H1 (cell line): ENCODE results near the gene UBE3C. TPM values are rescaled to one million over a fixed set of nuclear protein-coding genes. Genes with fewer than 3 reads are reported as not detected.
A peak's percentile ranks its signal among the peaks of the same experiment; 100 is the strongest.

Source experiments
- CTCF ChIA-PET: fragments of 300-600 bp; sonication (Branson Sonifier 250); formaldehyde crosslinking; loops from one replicate; lab custom pipeline; 2021; ENCODE audit not compliant: partially characterized antibody; lab: Charles Lee
- POLR2A ChIA-PET: fragments of 300-600 bp; sonication (Branson Sonifier 250); formaldehyde crosslinking; loops from one replicate; lab custom pipeline; 2021; ENCODE audit warnings: inconsistent platforms; ENCODE audit not compliant: partially characterized antibody; lab: Charles Lee
- DNase-seq, 2 experiments: peaks; one replicate each; pipeline versions ENCODE4 v3.0.0 to v3.0.0-alpha.2; 2010 to 2022; ENCODE audit warnings: low spot score in 2 of 2, low read depth in 1 of 2, mixed read lengths in 1 of 2
- FAIRE-seq: peaks from 2 replicates; lab custom pipeline; 2011; peaks lifted over from hg19 to GRCh38; lab: Jason Lieb, UNC
- H2AFZ ChIP-seq: 2 replicates; pipeline ENCODE4 v1.8.1; 2012; ENCODE audit warnings: low read length, inconsistent platforms
- H2AK5ac ChIP-seq: 2 replicates; pipeline ENCODE4 v1.6.1; 2013; ENCODE audit warnings: low read depth, low read length
- H2BK120ac ChIP-seq: replicated peaks from 2 replicates; pipeline ENCODE3; 2013; ENCODE audit warnings: low read depth, low read length, inconsistent platforms
- H2BK12ac ChIP-seq: 2 replicates; pipeline ENCODE4 v1.6.1; 2013; ENCODE audit warnings: low read depth, low read length
- H2BK15ac ChIP-seq: 2 replicates; pipeline ENCODE4 v1.6.1; 2013; ENCODE audit warnings: low read length
- H2BK20ac ChIP-seq: 2 replicates; pipeline ENCODE4 v1.6.1; 2013; ENCODE audit warnings: low read length
- H2BK5ac ChIP-seq: 2 replicates; pipeline ENCODE4 v1.6.1; 2013; ENCODE audit warnings: low read depth, low read length
- H3K14ac ChIP-seq: 2 replicates; pipeline ENCODE4 v1.6.1; 2013; ENCODE audit warnings: inconsistent platforms; ENCODE audit not compliant: insufficient read length
- H3K18ac ChIP-seq: 2 replicates; pipeline ENCODE4 v1.6.1; 2013; ENCODE audit warnings: low read length; ENCODE audit errors: extremely low read depth
- H3K23ac ChIP-seq: 2 replicates; pipeline ENCODE4 v1.6.1; 2013; ENCODE audit warnings: inconsistent platforms; ENCODE audit not compliant: insufficient read length
- H3K23me2 ChIP-seq: 2 replicates; pipeline ENCODE4 v1.6.1; 2013; ENCODE audit warnings: low read depth, low read length
- H3K27ac ChIP-seq: 2 replicates; pipeline ENCODE4 v1.6.1; 2011; ENCODE audit warnings: low read depth, low read length, inconsistent platforms
- H3K27me3 ChIP-seq, 4 experiments: replicated peaks in 1 of 4; 1 replicate in 1 of 4; 2 replicates in 3 of 4; pipeline versions ENCODE4 v1.6.1 to v1.8.1; 2011 to 2013; ENCODE audit warnings: low read length in 3 of 4, mild to moderate bottlenecking in 3 of 4, inconsistent platforms in 2 of 4, mixed read lengths in 2 of 4, moderate library complexity in 1 of 4; ENCODE audit not compliant: control insufficient read depth in 3 of 4, insufficient read depth in 3 of 4; ENCODE audit errors: extremely low read depth in 1 of 4
- H3K36me3 ChIP-seq, 4 experiments: 2 replicates each; pipeline versions ENCODE4 v1.6.1 to v1.8.1; 2011 to 2013; ENCODE audit warnings: mild to moderate bottlenecking in 4 of 4, low read length in 3 of 4, moderate library complexity in 2 of 4, control low read depth in 1 of 4, inconsistent platforms in 1 of 4; ENCODE audit not compliant: insufficient read depth in 4 of 4, control insufficient read depth in 2 of 4
- H3K4ac ChIP-seq: replicated peaks from 2 replicates; pipeline ENCODE3; 2013; ENCODE audit warnings: low read length, low read depth, mixed read lengths, inconsistent platforms; ENCODE audit not compliant: insufficient read length
- H3K4me1 ChIP-seq, 4 experiments: replicated peaks in 1 of 4; 1 replicate in 1 of 4; 2 replicates in 3 of 4; pipeline versions ENCODE4 v1.6.1 to v1.8.1; 2011 to 2013; ENCODE audit warnings: low read length in 3 of 4, inconsistent platforms in 2 of 4, mixed read lengths in 1 of 4; ENCODE audit not compliant: insufficient read depth in 4 of 4, control insufficient read depth in 3 of 4
- H3K4me2 ChIP-seq, 2 experiments: 2 replicates each; pipeline versions ENCODE4 v1.6.1 to v1.8.1; 2011 to 2013; ENCODE audit warnings: low read depth in 2 of 2, low read length in 2 of 2, control low read depth in 1 of 2, inconsistent platforms in 1 of 2, mild to moderate bottlenecking in 1 of 2; ENCODE audit not compliant: insufficient read depth in 1 of 2
- H3K4me3 ChIP-seq, 4 experiments: fragments of 200-600, 300-600 bp in 1 of 4; sonication (generic), shearing (Covaris generic), sonication (Bioruptor Twin) in 1 of 4; 2 replicates each; pipeline versions ENCODE4 v1.5.1 to v1.8.1; 2011 to 2016; ENCODE audit warnings: low read length in 4 of 4, low read depth in 3 of 4, control low read depth in 2 of 4, inconsistent platforms in 2 of 4, mild to moderate bottlenecking in 2 of 4, mixed read lengths in 1 of 4, moderate library complexity in 1 of 4; ENCODE audit not compliant: insufficient read depth in 2 of 4; ENCODE audit errors: extremely low read depth in 1 of 4
- H3K56ac ChIP-seq: replicated peaks from 2 replicates; pipeline ENCODE3; 2013; ENCODE audit warnings: low read depth, mild to moderate bottlenecking, mixed read lengths, low read length, inconsistent platforms; ENCODE audit not compliant: insufficient read length
- H3K79me1 ChIP-seq: 2 replicates; pipeline ENCODE4 v1.6.1; 2013; ENCODE audit warnings: low read depth, low read length, control low read depth
- H3K79me2 ChIP-seq, 2 experiments: 2 replicates each; pipeline versions ENCODE4 v1.6.1 to v1.8.1; 2012 to 2013; ENCODE audit warnings: low read length in 2 of 2, mild to moderate bottlenecking in 2 of 2, inconsistent platforms in 1 of 2; ENCODE audit not compliant: insufficient read depth in 2 of 2, control insufficient read depth in 1 of 2
- H3K9ac ChIP-seq, 4 experiments: replicated peaks in 1 of 4; 1 replicate in 1 of 4; 2 replicates in 3 of 4; pipeline versions ENCODE4 v1.6.1 to v1.8.1; 2011 to 2013; ENCODE audit warnings: low read depth in 3 of 4, low read length in 3 of 4, control low read depth in 2 of 4, mild to moderate bottlenecking in 2 of 4, moderate library complexity in 2 of 4, inconsistent platforms in 1 of 4; ENCODE audit errors: extremely low read depth in 1 of 4
- H3K9me3 ChIP-seq, 2 experiments: 2 replicates each; pipeline versions ENCODE4 v1.6.1 to v1.8.1; 2012 to 2013; ENCODE audit warnings: mild to moderate bottlenecking in 2 of 2, moderate library complexity in 2 of 2, control low read depth in 1 of 2, inconsistent platforms in 1 of 2, low read depth in 1 of 2, low read length in 1 of 2, mixed read lengths in 1 of 2; ENCODE audit not compliant: insufficient read depth in 2 of 2
- H4K20me1 ChIP-seq, 2 experiments: replicated peaks in 1 of 2; 2 replicates each; pipeline versions ENCODE3 to v1.8.1; 2011 to 2013; ENCODE audit warnings: inconsistent platforms in 2 of 2, low read length in 2 of 2, mild to moderate bottlenecking in 1 of 2; ENCODE audit not compliant: insufficient read depth in 2 of 2, control insufficient read depth in 1 of 2
- H4K5ac ChIP-seq: 2 replicates; pipeline ENCODE4 v1.6.1; 2013; ENCODE audit warnings: low read length, low read depth, mixed read lengths, inconsistent platforms; ENCODE audit not compliant: insufficient read length
- H4K8ac ChIP-seq: 2 replicates; pipeline ENCODE4 v1.8.0; 2013; ENCODE audit warnings: mild to moderate bottlenecking, moderate library complexity, low read length, inconsistent platforms; ENCODE audit not compliant: insufficient read depth; ENCODE audit errors: extremely low read depth
- H4K91ac ChIP-seq: replicated peaks from 2 replicates; pipeline ENCODE3; 2013; ENCODE audit warnings: low read length, mixed read lengths, inconsistent platforms; ENCODE audit not compliant: insufficient read length
- CBX8 ChIP-seq: fragments of 300-800, 300-1000 bp; sonication (generic); IDR thresholded peaks from 2 replicates; pipeline ENCODE4 v1.7.1; 2016; ENCODE audit warnings: low read depth, low read length, borderline replicate concordance
- CHD1 ChIP-seq: IDR thresholded peaks from 2 replicates; pipeline ENCODE4 v1.6.1; 2012; ENCODE audit warnings: low read depth, low read length, improper control_type of control experiment
- CHD2 ChIP-seq: IDR thresholded peaks from 2 replicates; pipeline ENCODE4 v1.6.1; 2012; ENCODE audit warnings: low read length, improper control_type of control experiment
- E2F6 ChIP-seq: IDR thresholded peaks from 2 replicates; pipeline ENCODE4 v1.6.1; 2012; ENCODE audit warnings: inconsistent platforms
- RAD21 ChIP-seq, 2 experiments: IDR thresholded peaks in 1 of 2; conservative IDR thresholded peaks in 1 of 2; 2 replicates each; pipeline ENCODE4 v1.6.1; 2011; ENCODE audit warnings: low read depth in 2 of 2, low read length in 2 of 2, improper control_type of control experiment in 1 of 2, inconsistent platforms in 1 of 2, mild to moderate bottlenecking in 1 of 2, moderate library complexity in 1 of 2
- RFX5 ChIP-seq: IDR thresholded peaks from 2 replicates; pipeline ENCODE4 v1.6.1; 2011; ENCODE audit warnings: low read depth, low read length, improper control_type of control experiment, borderline replicate concordance
- RXRA ChIP-seq: IDR thresholded peaks from 2 replicates; pipeline ENCODE4 v1.6.1; 2011; ENCODE audit warnings: low read depth, mild to moderate bottlenecking, low read length, moderate library complexity; ENCODE audit not compliant: insufficient read depth
- SRF ChIP-seq: IDR thresholded peaks from 2 replicates; pipeline ENCODE4 v1.6.1; 2011; ENCODE audit warnings: mild to moderate bottlenecking, low read depth, low read length, moderate library complexity
- TBP ChIP-seq: IDR thresholded peaks from 2 replicates; pipeline ENCODE4 v1.6.1; 2011; ENCODE audit warnings: low read depth, low read length, improper control_type of control experiment
- WGBS, 2 experiments: shearing (Covaris generic) in 1 of 2; methylation state at CpG; one replicate each; pipeline versions ENCODE4 v1.1.6 to v1.1.7; 2013 to 2015; ENCODE audit warnings: low lambda C conversion rate in 2 of 2, mixed read lengths in 2 of 2, inconsistent platforms in 1 of 2, low coverage in 1 of 2, missing lambda C conversion rate in 1 of 2; ENCODE audit not compliant: insufficient replicate concordance in 2 of 2, insufficient coverage in 1 of 2, insufficient read length in 1 of 2; ENCODE audit errors: extremely low coverage in 1 of 2, missing lambda C conversion rate in 1 of 2; 5-methylcytosine and 5-hydroxymethylcytosine counted together
- polyA plus RNA-seq, 7 experiments: library from polyadenylated mRNA; depleted of rRNA in 3 of 7; stranded (reverse) in 5 of 7; unstranded in 2 of 7; fragments of >200 nt in 5 of 7; fragments of 200-250 nt in 2 of 7; gene quantifications; 1 replicate in 5 of 7; 2 replicates in 1 of 7; 4 replicates in 1 of 7; pipeline versions ENCODE4 v1.2.1 to v1.2.3, GENCODE V29; 2011 to 2013; ENCODE audit warnings: missing spikeins in 2 of 7, mixed read lengths in 2 of 7
- total RNA-seq: library from RNA; stranded (reverse); fragmentation: NEBNext Ultra II Directional; extraction: Animal tissue kit (Norgen Biotek cat#: 25700); gene quantifications from 2 replicates; pipeline ENCODE4 v1.2.1, GENCODE V29; 2021
- TF ChIP-seq, protein P1 (sequence below): IDR thresholded peaks from 2 replicates; pipeline ENCODE4 v1.6.1; 2012; ENCODE audit warnings: inconsistent platforms

UBE3C gene
- total and polyA plus RNA-seq, 2 of the 8 experiments (the other 6 are each of a cell fraction or from before 2014, with no cell fraction given), result 32.0 to 54.1 TPM

DNA sequence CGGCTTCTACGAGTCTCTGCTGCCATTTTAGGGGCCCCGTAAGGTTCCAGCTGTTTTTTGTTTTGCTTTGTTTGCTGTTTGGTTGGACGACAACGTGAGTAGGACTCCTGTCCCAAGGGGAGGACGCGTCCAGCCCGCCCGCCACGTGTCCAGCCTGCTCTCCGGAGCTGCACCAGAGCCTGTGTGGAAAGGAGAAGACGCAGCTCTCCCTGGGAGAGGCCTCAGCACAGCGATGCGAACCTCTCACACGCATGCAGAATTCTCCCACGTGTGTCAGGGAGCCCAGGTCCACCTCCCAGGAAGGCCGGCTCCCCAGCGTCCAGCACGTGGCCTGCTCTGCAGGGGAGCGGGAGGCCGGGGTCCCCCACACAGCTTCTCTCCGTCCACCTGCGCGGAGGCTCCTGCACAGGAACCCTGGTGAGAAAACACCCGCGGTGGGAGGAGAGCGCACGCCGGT is 161.7 kb downstream of the UBE3C start:
- H3K56ac ChIP-seq, result no peak overlapping the region
- H4K91ac ChIP-seq, result peak overlapping the region; percentile 100
- H2BK15ac ChIP-seq, result peak overlapping the region; percentile 62; the same call in 1 of the 2 replicates
- H3K4me3 ChIP-seq, result no peak overlapping the region
- H4K20me1 ChIP-seq, result peaks cover 0 to 8% of the 10 kb centered on the region in 2 experiments
- 0 out of 2 replicates have a peak, but pooled peaks cover 3% of the 10 kb centered on the region for H3K79me1 ChIP-seq
- H3K27ac ChIP-seq, result no peak overlapping the region
- H3K14ac ChIP-seq, result no peak overlapping the region
- peak overlapping the region; percentile 81 for H3K4ac ChIP-seq
- no peak overlapping the region for H2AFZ ChIP-seq
- peak overlapping the region; percentile 65; the same call in 1 of the 2 replicates for H3K18ac ChIP-seq
- peaks cover 10% of the 10 kb centered on the region; the same call in 1 of the 2 replicates for H3K23me2 ChIP-seq
- H3K79me2 ChIP-seq, result no peaks in the 10 kb centered on the region
- no peaks in the 10 kb centered on the region; a peak in 1 of 8 replicates for H3K36me3 ChIP-seq
- peak overlapping the region; percentile 80; the same call in 1 of the 2 replicates for H2BK5ac ChIP-seq
- 92% methylated on average over 27 of the region's 29 CpGs; no CpG with 5 or more reads in 1 of the 2 experiments for WGBS, 2 experiments
- FAIRE-seq (no peak), DNase-seq (no peak)
- H2BK120ac ChIP-seq, result peak overlapping the region; percentile 29
- peak overlapping the region; percentile 97; the same call in 1 of the 2 replicates for H2BK12ac ChIP-seq
- peaks cover 0 to 2% (median under 1%) of the 10 kb centered on the region in 4 experiments; a peak in 5 of 7 replicates for H3K4me1 ChIP-seq
- H4K8ac ChIP-seq, result peak overlapping the region; percentile 59; the same call in 1 of the 2 replicates
- H3K4me2 ChIP-seq, result no peak overlapping the region
- H2AK5ac ChIP-seq, result peak overlapping the region; percentile 32; the same call in 1 of the 2 replicates
- H3K23ac ChIP-seq, result no peak overlapping the region
- ChIA-PET POLR2A (interaction anchor here (0.5 to 5.8 kb wide), 4 partner anchors 9 to 1473 kb away, joined by 3 to 34 read pairs (median 6); partner anchors contain the start of gene DNAJB6), CTCF (interaction anchor here (0.5 to 2.6 kb wide), 5 partner anchors 26 to 216 kb away, joined by 3 to 16 read pairs (median 3); no protein-coding TSS in a partner anchor)
- H3K9me3 ChIP-seq, result no peaks in the 10 kb centered on the region
- H2BK20ac ChIP-seq, result peak overlapping the region; percentile 92; the same call in 1 of the 2 replicates
- H4K5ac ChIP-seq, result peak overlapping the region; percentile 65
- no peak overlapping the region for H3K9ac ChIP-seq
- H3K27me3 ChIP-seq, result peaks cover 0 to 7% (median 0%) of the 10 kb centered on the region in 4 experiments; a peak in 1 of 7 replicates
- TF ChIP-seq CHD1, result no peak
- TF ChIP-seq RXRA, result no peak
- no peak for TF ChIP-seq SRF
- no peak for TF ChIP-seq RAD21 (IDR thresholded peaks at IDR 0.05 in 1 of 2, conservative IDR thresholded peaks at IDR 0.05 in 1 of 2; ENCODE audit: low read depth in 2 of 2, low read length in 2 of 2)
- TF ChIP-seq, protein P1, sequence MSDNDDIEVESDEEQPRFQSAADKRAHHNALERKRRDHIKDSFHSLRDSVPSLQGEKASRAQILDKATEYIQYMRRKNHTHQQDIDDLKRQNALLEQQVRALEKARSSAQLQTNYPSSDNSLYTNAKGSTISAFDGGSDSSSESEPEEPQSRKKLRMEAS, result no peak
- TF ChIP-seq CBX8, result no peak
- no peak for TF ChIP-seq RFX5
- no peak for TF ChIP-seq E2F6
- no peak for TF ChIP-seq TBP
- no peak for TF ChIP-seq CHD2
